GM12872 (cell line): Measurements from ENCODE around the gene BEST4.

Experiments
- TF ChIP-seq, protein P1 (sequence below): IDR thresholded peaks from 3 replicates; pipeline ENCODE4 v1.5.1; 2011; ENCODE audit warnings: low read depth, mild to moderate bottlenecking, low read length, moderate library complexity; ENCODE audit not compliant: insufficient read depth

Gene BEST4

GRCh38 chr1:44828841-44829440 lies 41.0 kb upstream of the BEST4 start:
- TF ChIP-seq, protein P1, sequence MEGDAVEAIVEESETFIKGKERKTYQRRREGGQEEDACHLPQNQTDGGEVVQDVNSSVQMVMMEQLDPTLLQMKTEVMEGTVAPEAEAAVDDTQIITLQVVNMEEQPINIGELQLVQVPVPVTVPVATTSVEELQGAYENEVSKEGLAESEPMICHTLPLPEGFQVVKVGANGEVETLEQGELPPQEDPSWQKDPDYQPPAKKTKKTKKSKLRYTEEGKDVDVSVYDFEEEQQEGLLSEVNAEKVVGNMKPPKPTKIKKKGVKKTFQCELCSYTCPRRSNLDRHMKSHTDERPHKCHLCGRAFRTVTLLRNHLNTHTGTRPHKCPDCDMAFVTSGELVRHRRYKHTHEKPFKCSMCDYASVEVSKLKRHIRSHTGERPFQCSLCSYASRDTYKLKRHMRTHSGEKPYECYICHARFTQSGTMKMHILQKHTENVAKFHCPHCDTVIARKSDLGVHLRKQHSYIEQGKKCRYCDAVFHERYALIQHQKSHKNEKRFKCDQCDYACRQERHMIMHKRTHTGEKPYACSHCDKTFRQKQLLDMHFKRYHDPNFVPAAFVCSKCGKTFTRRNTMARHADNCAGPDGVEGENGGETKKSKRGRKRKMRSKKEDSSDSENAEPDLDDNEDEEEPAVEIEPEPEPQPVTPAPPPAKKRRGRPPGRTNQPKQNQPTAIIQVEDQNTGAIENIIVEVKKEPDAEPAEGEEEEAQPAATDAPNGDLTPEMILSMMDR = no peak

DNA sequence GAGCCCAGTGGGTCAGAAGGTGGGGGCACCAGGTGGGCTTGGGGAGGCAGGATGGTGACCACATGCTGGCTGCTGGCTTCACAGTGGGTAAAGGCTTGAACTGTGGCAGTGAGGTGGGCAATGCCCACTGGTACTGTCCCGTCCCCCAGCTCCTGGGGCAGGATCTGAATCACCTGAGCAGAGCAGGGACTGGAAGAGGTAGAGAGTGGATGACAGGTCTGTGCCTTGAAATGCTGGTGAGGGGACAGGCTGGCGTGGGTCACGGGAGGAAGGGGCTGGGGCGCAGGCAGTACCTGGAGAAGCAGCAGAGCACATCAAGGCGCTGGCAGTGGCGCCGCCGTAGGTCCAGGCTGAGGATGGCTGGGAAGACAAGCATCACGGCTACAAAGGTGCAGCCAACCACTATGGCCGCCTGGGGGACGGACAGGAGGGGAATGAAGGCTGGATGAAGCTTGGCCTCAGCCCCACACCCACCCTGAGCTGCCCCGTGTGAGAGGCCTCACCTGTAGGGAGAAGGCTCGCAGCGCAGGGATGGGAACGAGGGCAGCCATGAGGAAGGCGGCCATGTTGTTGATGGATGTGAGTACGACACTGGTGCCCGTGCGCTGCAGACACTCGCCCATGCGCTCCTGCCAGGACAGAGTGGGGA lies 40.2 kb upstream of the BEST4 start:
- TF ChIP-seq, protein P1 = no peak

- TF ChIP-seq, protein P1 = peak; percentile 28; the same call in 1 of the 3 replicates
Measured at GRCh38 chr1:44827197-44828002, 39.4 kb upstream of the BEST4 start.

DNA sequence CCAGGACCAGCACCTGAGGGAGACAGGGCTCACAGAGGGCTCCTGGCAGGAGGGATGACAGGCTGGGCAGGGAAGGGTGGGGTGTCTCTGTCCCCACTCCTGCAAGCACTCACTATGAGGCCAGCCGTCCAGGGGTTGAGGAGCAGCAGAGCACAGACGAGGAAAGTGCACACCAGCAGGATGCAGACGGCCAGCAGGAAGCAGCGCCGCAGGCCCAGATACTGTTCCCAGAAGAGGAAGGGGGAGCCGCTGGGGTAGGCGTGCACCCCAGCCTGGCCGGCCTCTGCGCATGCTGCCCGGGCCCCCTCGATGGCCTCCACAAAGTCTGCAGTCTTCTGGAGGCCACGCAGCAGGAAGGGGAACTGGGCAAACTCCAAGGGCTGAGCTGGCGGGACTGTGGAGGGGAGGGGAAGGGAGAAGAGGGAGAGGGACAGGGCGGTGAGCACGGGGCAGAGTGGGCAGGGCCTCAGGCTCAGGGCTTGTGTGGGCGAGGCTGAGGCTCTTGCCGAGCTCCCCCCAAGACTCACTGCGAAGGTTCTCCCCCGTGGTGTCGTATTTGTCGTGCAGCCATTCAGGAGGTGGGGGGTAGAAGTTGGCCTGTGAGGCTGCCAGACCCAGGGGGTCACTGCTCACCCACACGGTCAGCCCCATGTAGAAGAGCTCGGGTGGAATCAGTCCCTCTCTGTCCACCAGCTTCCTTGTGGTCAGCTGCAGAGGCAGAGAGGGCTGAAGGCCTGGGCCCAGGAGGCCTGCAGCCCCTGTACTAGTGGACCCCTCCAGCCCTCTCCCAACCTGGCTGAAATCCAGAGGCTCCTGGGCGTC lies 38.6 kb upstream of the BEST4 start:
- TF ChIP-seq, protein P1 = no peak

DNA sequence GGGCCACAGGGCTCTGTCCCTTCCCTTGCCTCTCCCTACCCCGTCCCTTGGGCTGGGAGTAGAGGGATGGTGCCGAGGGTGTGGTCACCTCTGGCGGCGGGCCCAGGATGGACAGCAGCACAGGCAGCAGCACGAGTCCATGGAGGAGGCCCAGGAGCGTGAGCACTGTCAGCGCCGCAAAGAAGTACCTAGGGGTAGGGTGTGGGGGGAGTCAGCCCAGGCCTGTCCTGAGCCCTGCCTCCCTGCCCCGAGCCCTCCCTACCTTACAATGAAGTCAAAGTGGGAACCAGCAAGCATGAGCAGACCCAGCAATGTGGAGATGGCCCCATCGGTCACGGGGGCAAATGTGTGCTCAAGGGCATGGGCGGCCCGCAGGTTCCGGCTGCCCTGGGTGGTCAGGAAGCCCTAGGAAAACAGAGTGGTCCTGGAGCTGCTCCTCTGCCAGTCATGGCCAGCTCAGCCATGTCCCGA lies 35.0 kb upstream of the BEST4 start:
- TF ChIP-seq, protein P1 = no peak

GRCh38 chr1:44822131-44822701 lies 34.2 kb upstream of the BEST4 start:
- TF ChIP-seq, protein P1 = no peak
